WTC11 (cell line): ENCODE results near the gene FLNA.

Experiments
- ATF1 ChIP-seq: sonication (generic); formaldehyde crosslinking; IDR thresholded peaks from 2 replicates; pipeline ENCODE4 v1.8.1; 2023; ENCODE audit warnings: mild to moderate bottlenecking, moderate library complexity, missing genetic modification reagents
- CBFB ChIP-seq: sonication (generic); formaldehyde crosslinking; IDR thresholded peaks from 2 replicates; pipeline ENCODE4 v1.8.1; 2022; ENCODE audit warnings: mild to moderate bottlenecking, low read depth, missing genetic modification reagents
- CTCF ChIP-seq: fragments of 200-600 bp; IDR thresholded peaks from 2 replicates; pipeline ENCODE4 v1.8.0; 2022; ENCODE audit warnings: antibody characterized with exemption
- FOXK1 ChIP-seq: sonication (generic); formaldehyde crosslinking; IDR thresholded peaks from 2 replicates; pipeline ENCODE4 v1.8.0; 2022; ENCODE audit warnings: mild to moderate bottlenecking, moderate library complexity, missing genetic modification reagents
- FOXP1 ChIP-seq: sonication (generic); formaldehyde crosslinking; IDR thresholded peaks from 2 replicates; pipeline ENCODE4 v1.8.0; 2022; ENCODE audit warnings: missing genetic modification reagents, mild to moderate bottlenecking, moderate library complexity, borderline replicate concordance
- SMAD3 ChIP-seq: sonication (generic); formaldehyde crosslinking; IDR thresholded peaks from 2 replicates; pipeline ENCODE4 v1.8.0; 2022; ENCODE audit warnings: missing genetic modification reagents, mild to moderate bottlenecking, borderline replicate concordance
- USF2 ChIP-seq: sonication (generic); formaldehyde crosslinking; IDR thresholded peaks from 2 replicates; pipeline ENCODE4 v1.8.1; 2023; ENCODE audit warnings: mild to moderate bottlenecking, missing genetic modification reagents, moderate library complexity
- ZNF423 ChIP-seq: fragments of 250-450 bp; sonication (Bioruptor Pico); IDR thresholded peaks from 2 replicates; pipeline ENCODE4 v2.1.2; 2022; ENCODE audit warnings: mild to moderate bottlenecking, moderate library complexity
- TF ChIP-seq, protein P1 (sequence below): sonication (generic); formaldehyde crosslinking; IDR thresholded peaks from 2 replicates; pipeline ENCODE4 v1.8.0; 2022; ENCODE audit warnings: mild to moderate bottlenecking, missing genetic modification reagents
- TF ChIP-seq, protein P2 (sequence below): sonication (generic); formaldehyde crosslinking; IDR thresholded peaks from 2 replicates; pipeline ENCODE4 v1.8.1; 2022; ENCODE audit warnings: low read depth, missing genetic modification reagents, borderline replicate concordance

DNA sequence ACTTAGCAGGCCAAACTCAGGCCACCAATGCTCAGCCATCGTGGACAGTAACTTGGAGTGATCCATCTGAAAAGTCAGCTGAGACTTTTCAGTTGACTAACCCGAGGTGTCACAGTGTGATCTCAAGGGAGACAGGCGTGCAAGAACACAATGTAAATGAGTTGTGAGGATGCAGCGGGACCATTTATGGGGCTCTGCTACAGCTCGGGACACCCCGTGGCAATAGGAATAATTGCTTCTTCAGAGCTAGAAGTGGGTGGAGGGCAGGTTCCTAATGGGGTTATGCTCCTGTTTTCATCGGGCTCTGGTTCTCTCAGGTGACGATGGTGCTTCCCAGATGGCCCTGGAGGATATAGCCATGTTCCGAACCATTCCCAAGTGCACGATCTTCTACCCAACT, 51.5 kb downstream of the FLNA start:
- TF ChIP-seq FOXP1 (CRISPR knock-in tag) (no peak), ZNF423 (no peak), CBFB (CRISPR knock-in tag) (no peak), USF2 (no peak), FOXK1 (CRISPR knock-in tag) (no peak), SMAD3 (CRISPR knock-in tag) (no peak), ATF1 (no peak), CTCF (no peak)
- TF ChIP-seq, protein P1, sequence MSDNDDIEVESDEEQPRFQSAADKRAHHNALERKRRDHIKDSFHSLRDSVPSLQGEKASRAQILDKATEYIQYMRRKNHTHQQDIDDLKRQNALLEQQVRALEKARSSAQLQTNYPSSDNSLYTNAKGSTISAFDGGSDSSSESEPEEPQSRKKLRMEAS (CRISPR knock-in tag), result no peak
- TF ChIP-seq, protein P2, sequence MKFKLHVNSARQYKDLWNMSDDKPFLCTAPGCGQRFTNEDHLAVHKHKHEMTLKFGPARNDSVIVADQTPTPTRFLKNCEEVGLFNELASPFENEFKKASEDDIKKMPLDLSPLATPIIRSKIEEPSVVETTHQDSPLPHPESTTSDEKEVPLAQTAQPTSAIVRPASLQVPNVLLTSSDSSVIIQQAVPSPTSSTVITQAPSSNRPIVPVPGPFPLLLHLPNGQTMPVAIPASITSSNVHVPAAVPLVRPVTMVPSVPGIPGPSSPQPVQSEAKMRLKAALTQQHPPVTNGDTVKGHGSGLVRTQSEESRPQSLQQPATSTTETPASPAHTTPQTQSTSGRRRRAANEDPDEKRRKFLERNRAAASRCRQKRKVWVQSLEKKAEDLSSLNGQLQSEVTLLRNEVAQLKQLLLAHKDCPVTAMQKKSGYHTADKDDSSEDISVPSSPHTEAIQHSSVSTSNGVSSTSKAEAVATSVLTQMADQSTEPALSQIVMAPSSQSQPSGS (CRISPR knock-in tag), result no peak
